HEK293 (cell line): Measurements from ENCODE around the gene PPM1E.

Experiments used
- CTCF ChIP-seq: fragments of 450-650 bp; formaldehyde crosslinking; IDR thresholded peaks from 2 replicates; pipeline ENCODE4 v1.5.1; 2016; ENCODE audit warnings: missing biosample characterization, missing genetic modification characterization
- SETDB1 ChIP-seq: IDR thresholded peaks from one replicate; pipeline ENCODE4 v1.6.1; 2017; ENCODE audit warnings: mild to moderate bottlenecking, low read length, moderate library complexity, mixed read lengths; ENCODE audit not compliant: insufficient read length
- ZBTB44 ChIP-seq: fragments of 450-650 bp; IDR thresholded peaks from 2 replicates; pipeline ENCODE4 v1.5.1; 2018; ENCODE audit warnings: missing biosample characterization, mild to moderate bottlenecking, missing genetic modification characterization
- ZBTB7A ChIP-seq: fragments of 450-650 bp; formaldehyde crosslinking; IDR thresholded peaks from 2 replicates; pipeline ENCODE4 v1.5.1; 2016; ENCODE audit warnings: low read depth, missing biosample characterization, missing genetic modification characterization
- ZNF121 ChIP-seq: fragments of 450-650 bp; formaldehyde crosslinking; IDR thresholded peaks from 2 replicates; pipeline ENCODE4 v1.5.1; 2016; ENCODE audit warnings: missing biosample characterization, missing genetic modification characterization
- ZNF132 ChIP-seq: fragments of 450-650 bp; formaldehyde crosslinking; IDR thresholded peaks from 2 replicates; pipeline ENCODE4 v1.5.1; 2017; ENCODE audit warnings: missing biosample characterization, missing genetic modification characterization, borderline replicate concordance
- ZNF24 ChIP-seq: fragments of 450-650 bp; formaldehyde crosslinking; IDR thresholded peaks from 2 replicates; pipeline ENCODE4 v1.5.1; 2016; ENCODE audit warnings: missing biosample characterization, missing genetic modification characterization
- ZNF292 ChIP-seq: fragments of 450-650 bp; formaldehyde crosslinking; IDR thresholded peaks from 2 replicates; pipeline ENCODE4 v1.5.1; 2016; ENCODE audit warnings: low read depth, missing biosample characterization, missing genetic modification characterization, borderline replicate concordance
- ZNF341 ChIP-seq: fragments of 450-650 bp; formaldehyde crosslinking; IDR thresholded peaks from 2 replicates; pipeline ENCODE4; 2016; ENCODE audit warnings: low read depth, missing biosample characterization, missing genetic modification characterization
- ZNF518A ChIP-seq: fragments of 450-650 bp; formaldehyde crosslinking; conservative IDR thresholded peaks from 2 replicates; pipeline ENCODE4 v1.5.1; 2016; ENCODE audit warnings: low read depth, missing biosample characterization, missing genetic modification characterization
- ZNF548 ChIP-seq: fragments of 450-650 bp; formaldehyde crosslinking; IDR thresholded peaks from 2 replicates; pipeline ENCODE4 v1.5.1; 2016; ENCODE audit warnings: missing biosample characterization, missing genetic modification characterization
- ZNF768 ChIP-seq: fragments of 450-650 bp; formaldehyde crosslinking; IDR thresholded peaks from 2 replicates; pipeline ENCODE4 v1.5.1; 2018; ENCODE audit warnings: missing biosample characterization, mild to moderate bottlenecking, missing genetic modification characterization

- TF ChIP-seq ZNF24 (tag by site-specific recombination) (no peak), ZBTB44 (no peak), CTCF (no peak), ZNF121 (tag by site-specific recombination) (no peak), ZBTB7A (tag by site-specific recombination) (no peak), ZNF292 (no peak), ZNF768 (no peak), ZNF548 (tag by site-specific recombination) (no peak), SETDB1 (no peak), ZNF518A (tag by site-specific recombination) (no peak), ZNF341 (no peak), ZNF132 (tag by site-specific recombination) (no peak)
Measured at GRCh38 chr17:59000022-59000421, 244.4 kb downstream of the PPM1E start.
